Measurements from ENCODE around the gene DCTN5.
"Not testable (repeated sequence)": the region's sequence is repeated elsewhere in the genome, so short reads cannot be mapped to it uniquely, and the experiment has no call there.

Gene DCTN5

GRCh38 chr16:23607726-23608125 is 33.5 kb upstream of the DCTN5 start:
- in situ Hi-C loops (cut with MboI; ENCODE audit: low sequenced_read_pairs, unreplicated experiment): no loop called here
- no peak for DNase-seq (ENCODE audit: low spot score)
- TF ChIP-seq, protein P1, sequence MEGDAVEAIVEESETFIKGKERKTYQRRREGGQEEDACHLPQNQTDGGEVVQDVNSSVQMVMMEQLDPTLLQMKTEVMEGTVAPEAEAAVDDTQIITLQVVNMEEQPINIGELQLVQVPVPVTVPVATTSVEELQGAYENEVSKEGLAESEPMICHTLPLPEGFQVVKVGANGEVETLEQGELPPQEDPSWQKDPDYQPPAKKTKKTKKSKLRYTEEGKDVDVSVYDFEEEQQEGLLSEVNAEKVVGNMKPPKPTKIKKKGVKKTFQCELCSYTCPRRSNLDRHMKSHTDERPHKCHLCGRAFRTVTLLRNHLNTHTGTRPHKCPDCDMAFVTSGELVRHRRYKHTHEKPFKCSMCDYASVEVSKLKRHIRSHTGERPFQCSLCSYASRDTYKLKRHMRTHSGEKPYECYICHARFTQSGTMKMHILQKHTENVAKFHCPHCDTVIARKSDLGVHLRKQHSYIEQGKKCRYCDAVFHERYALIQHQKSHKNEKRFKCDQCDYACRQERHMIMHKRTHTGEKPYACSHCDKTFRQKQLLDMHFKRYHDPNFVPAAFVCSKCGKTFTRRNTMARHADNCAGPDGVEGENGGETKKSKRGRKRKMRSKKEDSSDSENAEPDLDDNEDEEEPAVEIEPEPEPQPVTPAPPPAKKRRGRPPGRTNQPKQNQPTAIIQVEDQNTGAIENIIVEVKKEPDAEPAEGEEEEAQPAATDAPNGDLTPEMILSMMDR (IDR thresholded peaks at IDR 0.05; ENCODE audit: borderline replicate concordance, control extremely low read depth, extremely low read depth, insufficient read depth, missing control alignments): no peak

- no peak for DNase-seq (ENCODE audit: low spot score)
- in situ Hi-C loops (cut with MboI; ENCODE audit: low sequenced_read_pairs, unreplicated experiment): no loop called here
- TF ChIP-seq, protein P1 (IDR thresholded peaks at IDR 0.05; ENCODE audit: borderline replicate concordance, control extremely low read depth, extremely low read depth, insufficient read depth, missing control alignments): no peak
Measured at GRCh38 chr16:23608194-23608593, 33.1 kb upstream of the DCTN5 start.

GRCh38 chr16:23609929-23610328 is 31.3 kb upstream of the DCTN5 start:
- in situ Hi-C loops (cut with MboI; ENCODE audit: low sequenced_read_pairs, unreplicated experiment): no loop called here
- TF ChIP-seq, protein P1 (IDR thresholded peaks at IDR 0.05; ENCODE audit: borderline replicate concordance, control extremely low read depth, extremely low read depth, insufficient read depth, missing control alignments): no peak
- no peak for DNase-seq (ENCODE audit: low spot score)

GRCh38 chr16:23610905-23611304 is 30.4 kb upstream of the DCTN5 start:
- DNase-seq (ENCODE audit: low spot score); in situ Hi-C loops (cut with MboI; ENCODE audit: low sequenced_read_pairs, unreplicated experiment): not testable (repeated sequence)

- in situ Hi-C loops (cut with MboI; ENCODE audit: low sequenced_read_pairs, unreplicated experiment): no loop called here
- TF ChIP-seq, protein P1 (IDR thresholded peaks at IDR 0.05; ENCODE audit: borderline replicate concordance, control extremely low read depth, extremely low read depth, insufficient read depth, missing control alignments): no peak
Measured at GRCh38 chr16:23611936-23612335, 29.3 kb upstream of the DCTN5 start.

GRCh38 chr16:23615805-23616204 is 25.5 kb upstream of the DCTN5 start:
- no peak for DNase-seq (ENCODE audit: low spot score)

More at GRCh38 chr16:23611936-23612335, 29.3 kb upstream of the DCTN5 start:
- DNase-seq (ENCODE audit: low spot score): no peak

GRCh38 chr16:23624092-23624491 is 17.2 kb upstream of the DCTN5 start:
- no peak for DNase-seq (ENCODE audit: low spot score)
- TF ChIP-seq, protein P1 (IDR thresholded peaks at IDR 0.05; ENCODE audit: borderline replicate concordance, control extremely low read depth, extremely low read depth, insufficient read depth, missing control alignments): no peak
- in situ Hi-C loops (cut with MboI; ENCODE audit: low sequenced_read_pairs, unreplicated experiment): no loop called here

More at GRCh38 chr16:23615805-23616204, 25.5 kb upstream of the DCTN5 start:
- in situ Hi-C loops (cut with MboI; ENCODE audit: low sequenced_read_pairs, unreplicated experiment): no loop called here
- TF ChIP-seq, protein P1 (IDR thresholded peaks at IDR 0.05; ENCODE audit: borderline replicate concordance, control extremely low read depth, extremely low read depth, insufficient read depth, missing control alignments): no peak

All from GM13976 (cell line).